ENCODE measurements around the gene MYOM3.
"Not testable (repeated sequence)": the region's sequence is repeated elsewhere in the genome, so short reads cannot be mapped to it uniquely, and the experiment has no call there.

- TF ChIP-seq CTCF (IDR thresholded peaks at IDR 0.05; ENCODE audit: low read length); EZH2 (optimal IDR thresholded peaks at IDR 0.05; ENCODE audit: low read depth, low read length); EZH2phosphoT487 (IDR thresholded peaks at IDR 0.05; ENCODE audit: low read length): not testable (repeated sequence)
Observed at GRCh38 chr1:24008574-24009184, 103.3 kb downstream of the MYOM3 start.
